ENCODE data around the gene MYBBP1A. TPM values are rescaled to one million over a fixed set of nuclear protein-coding genes. Genes with fewer than 3 reads are reported as not detected.
A peak's percentile ranks its signal among the peaks of the same experiment; 100 is the strongest.

Gene MYBBP1A
- total and polyA plus RNA-seq, 10 donors, result 24.7 to 71.2 (median 51.5) TPM

- H3K36me3 ChIP-seq, result no peaks in the 10 kb centered on the region
- TF ChIP-seq CTCF (IDR thresholded peaks at IDR 0.05 in 8 of 11, conservative IDR thresholded peaks at IDR 0.05 in 3 of 11) (no peak), POLR2AphosphoS5 (IDR thresholded peaks at IDR 0.05) (no peak), POLR2A (IDR thresholded peaks at IDR 0.05) (no peak)
- H3K27me3 ChIP-seq (replicated peaks in 1 of 7), result peaks cover 4 to 60% (median 33%) of the 10 kb centered on the region in 7 donors
- WGBS, 5 donors, result 27 to 44% (median 38%) methylated on average over 26 to 57 of the region's 57 CpGs
- no peaks in the 10 kb centered on the region for H3K9me3 ChIP-seq
- H3K4me1 ChIP-seq, result peaks cover 6 to 21% (median 16%) of the 10 kb centered on the region in 6 donors
- intact Hi-C loops (cut with DNase I; ENCODE audit: low total_unique reads), result no loop called here
- H3K27ac ChIP-seq, result no peak overlapping the region
- DNase-seq, result peak; percentile 64
- H3K4me3 ChIP-seq, result peak overlapping the region in 7 of 8 donors; percentile 37 to 70 (median 49)
Observed at GRCh38 chr17:4584917-4585637, 29.9 kb upstream of the MYBBP1A start.

GRCh38 chr17:4584101-4584916 lies 29.1 kb upstream of the MYBBP1A start, which contains the start of gene SMTNL2:
Gene SMTNL2, plus strand, starts transcription at chr17:4584529. Its CDS starts 77 bp downstream, at chr17:4584606.
- H3K4me3 ChIP-seq, result peak within 1 kb of the TSS; percentile 21 to 70 (median 46)
- TF ChIP-seq POLR2AphosphoS5 (IDR thresholded peaks at IDR 0.05) (peak in 2 of 3 donors; percentile 8 to 40), CTCF (IDR thresholded peaks at IDR 0.05 in 8 of 11, conservative IDR thresholded peaks at IDR 0.05 in 3 of 11) (peak in 1 of 11 experiments; percentile 5), POLR2A (IDR thresholded peaks at IDR 0.05) (no peak)
- DNase-seq, result peak; percentile 75
- intact Hi-C loops (cut with DNase I; ENCODE audit: low total_unique reads), result no loop called here
- 1 to 3% (median 1%) methylated on average over 30 to 100 of the region's 100 CpGs for WGBS, 5 donors
- H3K27me3 ChIP-seq (replicated peaks in 1 of 7), result peaks cover 4 to 60% (median 33%) of the 10 kb centered on the region in 7 donors
- H3K36me3 ChIP-seq, result no peaks in the 10 kb centered on the region
- no peak within 1 kb of the TSS for H3K27ac ChIP-seq
- H3K9me3 ChIP-seq, result no peaks in the 10 kb centered on the region
- peaks cover 6 to 21% (median 16%) of the 10 kb centered on the region in 6 donors for H3K4me1 ChIP-seq

- Histone ChIP-seq H3K27me3 (replicated peaks in 1 of 7) (peaks cover 4 to 54% (median 33%) of the 10 kb centered on the region in 7 donors), H3K4me3 (peak overlapping the region; percentile 21 to 70 (median 46)), H3K9me3 (no peaks in the 10 kb centered on the region), H3K36me3 (no peaks in the 10 kb centered on the region), H3K27ac (no peak overlapping the region), H3K4me1 (peaks cover 6 to 21% (median 16%) of the 10 kb centered on the region in 6 donors)
- WGBS, 5 donors, result 24 to 34% (median 31%) methylated on average over 8 to 12 of the region's 12 CpGs
- intact Hi-C loops (cut with DNase I; ENCODE audit: low total_unique reads), result no loop called here
- TF ChIP-seq POLR2AphosphoS5 (IDR thresholded peaks at IDR 0.05) (no peak), POLR2A (IDR thresholded peaks at IDR 0.05) (no peak), CTCF (IDR thresholded peaks at IDR 0.05 in 8 of 11, conservative IDR thresholded peaks at IDR 0.05 in 3 of 11) (peak in 1 of 11 experiments; percentile 34)
- peak; percentile 62 for DNase-seq
Observed at GRCh38 chr17:4583782-4584100, 28.6 kb upstream of the MYBBP1A start.

GRCh38 chr17:4583206-4583605 lies 28.0 kb upstream of the MYBBP1A start:
- intact Hi-C loops (cut with DNase I; ENCODE audit: low total_unique reads), result no loop called here

More at GRCh38 chr17:4583206-4583605, 28.0 kb upstream of the MYBBP1A start:
- Histone ChIP-seq H3K36me3 (no peaks in the 10 kb centered on the region), H3K27me3 (replicated peaks in 1 of 7) (peaks cover 4 to 52% (median 33%) of the 10 kb centered on the region in 7 donors), H3K4me3 (no peak overlapping the region), H3K9me3 (no peaks in the 10 kb centered on the region), H3K27ac (no peak overlapping the region), H3K4me1 (peaks cover 6 to 21% (median 16%) of the 10 kb centered on the region in 6 donors)
- peak; percentile 19 for DNase-seq
- TF ChIP-seq POLR2AphosphoS5 (IDR thresholded peaks at IDR 0.05) (no peak), POLR2A (IDR thresholded peaks at IDR 0.05) (no peak), CTCF (IDR thresholded peaks at IDR 0.05 in 8 of 11, conservative IDR thresholded peaks at IDR 0.05 in 3 of 11) (no peak)
- 63 to 73% (median 64%) methylated on average over 3 of the region's 3 CpGs for WGBS, 5 donors
